Immature natural killer cell (primary cell): ENCODE measurements around the gene SCG3. TPM values are rescaled to one million over a fixed set of nuclear protein-coding genes. Genes with fewer than 3 reads are reported as not detected.

Experiments
- DNase-seq, 3 donors: peaks; one replicate each; pipeline ENCODE4 v3.0.0; 2022; ENCODE audit warnings: mixed read lengths in 1 of 3
- H3K27ac Mint-ChIP-seq, 6 donors: one replicate each; pipeline ENCODE4 v1.8.0; 2020; ENCODE audit warnings: mixed read lengths in 6 of 6, mild to moderate bottlenecking in 5 of 6, inconsistent platforms in 4 of 6, moderate library complexity in 3 of 6
- H3K27me3 Mint-ChIP-seq, 3 donors: one replicate each; pipeline ENCODE4 v1.8.0; 2020 to 2021; ENCODE audit warnings: low read depth in 3 of 3, mild to moderate bottlenecking in 3 of 3, mixed read lengths in 3 of 3, moderate library complexity in 3 of 3, inconsistent platforms in 1 of 3
- H3K36me3 Mint-ChIP-seq, 3 donors: one replicate each; pipeline ENCODE4 v1.8.0; 2020; ENCODE audit warnings: mixed read lengths in 3 of 3, inconsistent platforms in 2 of 3, mild to moderate bottlenecking in 2 of 3
- H3K4me1 Mint-ChIP-seq, 2 donors: one replicate each; pipeline ENCODE4 v1.8.0; 2020; ENCODE audit warnings: inconsistent platforms in 2 of 2, mild to moderate bottlenecking in 2 of 2, mixed read lengths in 2 of 2, moderate library complexity in 1 of 2
- H3K4me3 Mint-ChIP-seq, 5 donors: one replicate each; pipeline ENCODE4 v1.8.0; 2020; ENCODE audit warnings: mild to moderate bottlenecking in 5 of 5, mixed read lengths in 5 of 5, inconsistent platforms in 3 of 5, moderate library complexity in 3 of 5
- H3K9me3 Mint-ChIP-seq, 6 donors: one replicate each; pipeline ENCODE4 v1.8.0; 2020; ENCODE audit warnings: mild to moderate bottlenecking in 6 of 6, mixed read lengths in 6 of 6, inconsistent platforms in 4 of 6, moderate library complexity in 3 of 6
- polyA plus RNA-seq, 3 donors: library from polyadenylated mRNA; unstranded; fragments of 300-500 nt; fragmentation: Illumina TruSeq; gene quantifications; one replicate each; pipeline ENCODE4 v1.2.3, GENCODE V29; 2021

Gene SCG3
- polyA plus RNA-seq, 3 donors from 2014 or later: not detected

- Mint-ChIP-seq H3K27ac (no peak overlapping the region), H3K4me1 (peaks cover 5 to 7% of the 10 kb centered on the region in 2 donors), H3K36me3 (peaks cover 0 to 10% (median 5%) of the 10 kb centered on the region in 3 donors), H3K4me3 (no peak overlapping the region), H3K9me3 (no peaks in the 10 kb centered on the region), H3K27me3 (no peaks in the 10 kb centered on the region)
- DNase-seq: no peak
Measured at GRCh38 chr15:51766341-51766740, 85.0 kb downstream of the SCG3 start.

- Mint-ChIP-seq H3K4me3 (no peak overlapping the region), H3K9me3 (no peaks in the 10 kb centered on the region), H3K27ac (no peak overlapping the region), H3K36me3 (peaks cover 0 to 10% (median 5%) of the 10 kb centered on the region in 3 donors), H3K27me3 (no peaks in the 10 kb centered on the region), H3K4me1 (peaks cover 5 to 7% of the 10 kb centered on the region in 2 donors)
- no peak for DNase-seq
Measured at GRCh38 chr15:51768018-51768417, 86.7 kb downstream of the SCG3 start.

Other genes with a start within 250 kb of the SCG3 start
- under 1 TPM in 2 of 3 donors, not detected in 1; 0.06 to 0.47 TPM for gene DMXL2, start 58.7 kb upstream of the SCG3 start, polyA plus RNA-seq
- gene LYSMD2, start 56.2 kb downstream of the SCG3 start, polyA plus RNA-seq: 10 to 100 TPM; 24.9 to 36.2 (median 33.6) TPM
- gene TMOD2, start 70.1 kb downstream of the SCG3 start, polyA plus RNA-seq: under 1 TPM; 0.18 to 0.27 (median 0.23) TPM
- gene TMOD3, start 148.2 kb downstream of the SCG3 start, polyA plus RNA-seq: 10 to 100 TPM; 28.9 to 50.9 (median 38.7) TPM